ENCODE measurements around the gene OR8G1. TPM values are rescaled to one million over a fixed set of nuclear protein-coding genes. Genes with fewer than 3 reads are reported as not detected.
"Not testable (repeated sequence)": the region's sequence is repeated elsewhere in the genome, so short reads cannot be mapped to it uniquely, and the experiment has no call there.

Gene OR8G1
- total RNA-seq = not detected

- no peak for DNase-seq
These were observed at the start of gene OR8G1 for GRCh38 chr11:124240621-124241397. OR8G1 (plus strand) TSS chr11:124241095; CDS start chr11:124249676, 8,581 bp downstream.

GRCh38 chr11:124193221-124194010, 47.5 kb upstream of the OR8G1 start:
- no peak for DNase-seq

GRCh38 chr11:124194293-124195188, 46.4 kb upstream of the OR8G1 start:
- DNase-seq = peak; percentile 81

- peak; percentile 81 for DNase-seq
These were observed 45.6 kb upstream of the OR8G1 start for GRCh38 chr11:124195189-124195734.

GRCh38 chr11:124197999-124198398, 42.9 kb upstream of the OR8G1 start:
- no peak for DNase-seq

GRCh38 chr11:124198897-124199296, 42.0 kb upstream of the OR8G1 start:
- no peak for DNase-seq

- no peak for DNase-seq
These were observed 41.2 kb upstream of the OR8G1 start for GRCh38 chr11:124199702-124200101.

GRCh38 chr11:124200671-124201070, 40.2 kb upstream of the OR8G1 start:
- no peak for DNase-seq

- DNase-seq = no peak
These were observed 37.9 kb upstream of the OR8G1 start for GRCh38 chr11:124202951-124203350.

GRCh38 chr11:124204008-124204407, 36.9 kb upstream of the OR8G1 start:
- no peak for DNase-seq

- DNase-seq = no peak
These were observed 33.6 kb upstream of the OR8G1 start for GRCh38 chr11:124207102-124207792.

GRCh38 chr11:124209824-124210357, 31.0 kb upstream of the OR8G1 start:
- DNase-seq = no peak

- DNase-seq = no peak
These were observed 30.5 kb upstream of the OR8G1 start for GRCh38 chr11:124210421-124210820.

GRCh38 chr11:124211321-124211720, 29.6 kb upstream of the OR8G1 start:
- no peak for DNase-seq

GRCh38 chr11:124214027-124214426, 26.9 kb upstream of the OR8G1 start:
- DNase-seq = no peak

- DNase-seq = no peak
These were observed 21.8 kb upstream of the OR8G1 start for GRCh38 chr11:124219126-124219525.

GRCh38 chr11:124222407-124222806, 18.5 kb upstream of the OR8G1 start:
- DNase-seq = no peak

GRCh38 chr11:124224618-124225423, 16.1 kb upstream of the OR8G1 start:
- not testable (repeated sequence) for DNase-seq

GRCh38 chr11:124225471-124225870, 15.4 kb upstream of the OR8G1 start:
- no peak for DNase-seq

- no peak for DNase-seq
These were observed 7.5 kb upstream of the OR8G1 start for GRCh38 chr11:124233376-124233775.

Measured in tongue (tissue), 2 donors.